Activated CD8-positive, alpha-beta memory T cell treated with anti-CD3 and anti-CD28 coated beads, Interleukin-2, amount 50 U/mL, for 1 hour (primary cell): ENCODE data around the gene CEMIP2.

ENCODE experiments used
- DNase-seq: peaks from one replicate; pipeline ENCODE4 v3.0.0-alpha.2; 2020; ENCODE audit errors: extremely low read depth

CEMIP2 gene

DNA sequence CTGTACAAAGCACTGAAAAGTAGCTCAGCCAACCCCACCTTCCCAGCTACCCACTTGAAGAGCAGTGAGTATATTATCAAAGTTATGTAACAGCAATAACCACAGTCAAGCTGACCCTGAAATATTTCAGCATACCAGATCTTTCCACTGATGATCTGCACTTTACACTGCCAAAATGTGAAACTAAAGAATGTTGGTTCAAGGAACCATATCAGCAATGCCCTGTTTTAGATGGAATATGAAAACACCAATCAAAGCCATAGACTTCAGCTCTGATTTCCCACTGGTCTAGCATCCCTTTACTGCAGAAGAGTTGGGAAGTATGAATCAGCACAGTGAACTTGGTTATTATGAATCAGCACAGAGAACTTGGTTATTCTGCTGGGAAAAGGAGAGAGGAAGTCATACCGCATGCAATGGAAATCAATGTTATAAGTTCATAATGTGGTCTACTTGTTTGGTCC, 20.0 kb downstream of the CEMIP2 start:
- DNase-seq, result no peak

DNA sequence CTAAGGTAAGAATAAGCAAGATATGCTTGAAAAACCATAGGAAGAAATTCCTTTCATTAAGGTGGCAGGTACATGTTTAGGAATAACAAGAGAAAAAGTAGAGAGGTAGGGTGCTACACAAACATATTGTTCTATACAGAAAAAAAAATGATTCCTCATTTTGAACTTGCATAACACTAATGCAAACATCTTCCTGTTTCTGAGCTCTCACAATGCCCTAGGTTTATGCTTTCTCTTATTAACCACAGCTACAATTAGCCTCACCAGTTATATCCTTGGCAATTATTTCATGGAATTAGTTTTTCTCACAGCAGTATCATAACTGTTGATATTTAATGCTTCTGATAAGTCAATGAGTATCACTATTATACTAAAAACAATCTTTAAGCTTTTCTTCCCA, 20.7 kb downstream of the CEMIP2 start:
- no peak for DNase-seq

DNA sequence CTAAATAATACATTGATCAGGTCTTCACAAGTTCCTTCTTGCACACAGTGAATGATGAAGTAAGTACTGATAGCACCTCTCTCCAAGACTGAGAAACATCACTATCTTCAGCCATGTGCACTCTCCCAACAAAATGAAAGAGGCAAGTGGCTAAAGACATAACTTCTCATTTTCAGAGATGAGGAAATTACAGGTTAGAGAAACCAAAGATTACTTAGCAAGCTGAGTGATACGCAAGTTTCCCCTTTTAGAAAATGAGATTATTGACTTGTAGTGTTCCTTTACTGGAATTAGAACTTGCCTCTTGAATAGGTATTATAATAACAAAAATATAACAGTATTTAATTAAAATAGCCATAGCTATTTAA, 21.6 kb downstream of the CEMIP2 start:
- DNase-seq, result no peak

DNA sequence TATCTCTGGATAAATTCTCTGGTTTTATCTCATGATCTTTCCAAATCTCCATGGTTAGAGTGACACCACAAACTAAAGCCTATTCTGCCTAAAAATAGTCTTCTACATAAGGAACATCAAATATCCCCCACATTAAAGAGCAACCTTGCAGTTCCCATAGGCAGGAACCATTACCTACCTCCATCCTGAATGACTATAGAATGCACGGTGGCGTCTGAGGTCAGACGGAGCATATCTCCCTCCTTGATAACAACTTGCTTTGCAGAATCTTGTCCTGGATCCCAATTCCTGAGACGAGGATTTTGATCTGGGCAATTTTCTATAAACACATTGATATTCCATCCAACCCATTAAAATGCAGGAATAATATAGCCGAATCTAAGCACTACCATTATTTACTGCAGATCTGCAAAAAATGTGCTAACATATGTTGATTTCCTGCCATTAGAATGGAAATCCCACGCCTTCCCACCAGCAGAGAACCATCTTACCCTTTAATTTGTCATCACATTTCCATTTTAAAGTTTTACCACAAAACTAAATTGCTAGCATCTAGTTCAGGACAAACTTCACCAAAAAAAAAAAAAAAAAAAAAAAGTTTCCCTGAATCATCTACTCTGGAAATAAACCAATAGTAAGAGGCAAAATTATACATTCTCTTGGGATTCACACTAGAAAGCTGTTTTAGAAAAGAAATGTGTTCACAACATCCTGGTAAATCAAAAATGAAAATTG, 22.1 kb downstream of the CEMIP2 start:
- DNase-seq, result no peak

DNA sequence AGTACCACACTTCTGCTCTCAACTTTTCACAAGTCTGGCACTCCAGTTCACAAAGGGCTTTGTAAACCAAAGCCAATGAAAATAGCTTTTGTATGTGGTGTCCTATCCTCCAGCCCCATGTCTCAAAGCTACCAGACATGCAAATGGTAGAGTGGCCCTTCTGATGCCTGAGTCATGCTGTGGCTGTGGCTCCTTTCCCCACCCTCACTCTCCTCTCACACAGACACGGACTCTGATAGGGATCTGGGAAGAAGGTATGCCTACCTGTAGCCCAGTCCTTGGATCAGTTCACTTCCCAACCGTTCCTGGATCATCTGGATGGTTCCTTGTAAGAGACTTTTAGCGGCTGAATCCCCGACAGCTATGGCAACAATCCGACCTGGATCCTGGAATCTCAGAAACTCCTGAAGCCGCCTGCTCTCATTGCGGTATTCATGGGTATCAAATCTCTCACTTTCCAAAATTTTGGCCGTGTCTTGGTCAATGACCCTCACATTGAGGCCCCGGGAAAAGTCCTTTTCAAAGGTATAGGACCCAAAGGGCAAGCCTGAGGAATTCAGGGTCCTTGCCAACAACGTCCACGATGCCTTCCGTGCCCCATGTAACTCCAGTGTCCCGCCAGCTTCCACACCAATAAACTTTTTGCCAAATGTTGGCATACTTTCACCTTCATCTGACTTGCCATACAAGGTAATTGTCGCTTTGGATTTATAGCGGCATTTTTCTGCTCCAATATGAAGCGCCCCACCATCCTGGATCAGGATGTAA, 23.4 kb downstream of the CEMIP2 start:
- DNase-seq, result no peak

DNA sequence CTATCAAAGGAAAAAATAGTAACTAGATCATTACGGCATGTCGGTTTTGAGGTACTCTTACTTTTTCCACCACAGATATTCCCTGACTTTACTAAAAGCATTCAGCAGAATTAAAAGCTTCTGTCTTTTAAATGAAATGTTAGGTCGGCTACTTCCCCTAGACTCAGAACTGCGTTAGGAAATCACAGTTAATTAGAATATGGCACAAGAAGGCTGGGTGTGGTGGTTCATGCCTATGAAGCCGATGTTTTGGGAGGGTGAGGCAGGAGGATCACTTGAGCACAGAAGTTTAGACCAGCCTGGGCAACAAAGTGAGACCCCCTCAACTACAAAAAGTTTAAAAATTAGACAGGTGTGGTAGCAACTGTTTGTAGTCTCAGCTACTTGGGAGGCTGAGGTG, 24.4 kb downstream of the CEMIP2 start:
- no peak for DNase-seq

DNA sequence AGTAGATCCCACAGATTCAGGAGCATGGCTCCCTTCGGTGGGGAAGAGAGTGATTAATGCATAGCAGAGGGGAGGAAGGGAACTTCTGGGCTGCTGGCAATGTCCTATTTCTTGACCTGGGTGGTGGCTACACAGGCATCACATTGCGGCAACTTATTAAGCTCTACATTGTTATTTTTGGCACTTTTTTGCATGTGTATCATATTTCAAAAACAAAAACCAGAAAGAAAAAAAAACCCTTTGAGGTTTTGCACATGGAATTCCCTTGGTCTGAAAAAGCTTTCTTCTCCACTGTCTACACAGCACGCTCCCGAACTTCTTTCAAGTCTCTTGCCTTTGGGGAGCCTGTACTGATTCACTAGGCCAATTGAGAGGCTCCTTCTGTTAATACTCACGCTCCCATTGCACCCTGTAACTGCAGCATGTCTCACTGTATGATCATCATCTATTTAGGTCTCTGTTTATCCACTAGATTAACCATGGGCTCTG, 25.1 kb downstream of the CEMIP2 start:
- no peak for DNase-seq

DNA sequence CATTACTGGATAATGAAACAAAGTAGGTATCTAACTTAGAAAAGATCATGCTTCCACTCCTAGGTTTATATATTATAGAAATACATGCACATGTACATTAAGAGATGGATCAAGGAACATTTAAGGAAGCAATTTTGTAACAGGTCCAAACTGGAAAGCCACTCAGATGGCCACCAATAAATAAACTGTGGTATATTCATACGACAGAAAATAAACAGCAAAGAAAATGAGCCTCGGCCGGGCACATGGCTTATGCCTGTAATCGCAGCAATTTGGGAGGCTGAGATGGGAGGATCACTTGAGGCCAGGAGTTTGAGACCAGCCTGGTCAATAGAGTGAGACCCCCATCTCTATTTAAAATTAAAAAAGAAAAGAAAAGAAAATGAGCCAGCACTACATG, 25.6 kb downstream of the CEMIP2 start:
- DNase-seq, result no peak

DNA sequence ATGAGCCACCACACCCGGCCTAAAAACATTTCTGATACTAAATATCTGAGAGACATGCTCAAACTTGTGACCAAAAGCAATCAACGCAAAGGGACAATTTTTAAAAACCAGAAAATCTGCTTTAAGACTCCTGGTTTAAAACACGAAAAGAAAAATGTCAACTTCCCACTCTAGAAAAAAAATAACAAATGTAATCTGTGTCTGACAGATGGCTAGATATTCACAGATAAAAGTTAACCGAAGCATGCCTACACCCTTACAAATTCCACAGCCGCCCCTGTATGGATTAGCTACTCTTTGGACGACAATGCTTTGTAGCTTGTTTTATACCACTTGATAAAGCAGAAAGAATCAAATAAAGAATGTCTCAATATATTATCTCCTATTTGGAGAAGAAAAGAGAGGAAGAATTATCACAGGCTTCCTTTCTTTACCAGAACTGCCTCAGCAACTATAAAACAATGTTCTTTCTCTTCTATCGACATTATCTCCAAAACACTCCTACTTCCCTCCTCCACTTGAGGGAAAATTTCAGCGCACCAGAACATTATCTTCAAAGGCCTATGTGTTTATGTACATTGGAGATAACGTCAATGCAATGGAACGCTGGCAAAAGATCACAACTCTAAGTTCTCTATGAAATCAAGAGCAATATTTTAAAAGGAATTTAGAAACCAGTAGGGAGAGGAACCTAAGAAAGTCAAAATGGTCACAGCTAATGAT, 26.2 kb downstream of the CEMIP2 start:
- no peak for DNase-seq

DNA sequence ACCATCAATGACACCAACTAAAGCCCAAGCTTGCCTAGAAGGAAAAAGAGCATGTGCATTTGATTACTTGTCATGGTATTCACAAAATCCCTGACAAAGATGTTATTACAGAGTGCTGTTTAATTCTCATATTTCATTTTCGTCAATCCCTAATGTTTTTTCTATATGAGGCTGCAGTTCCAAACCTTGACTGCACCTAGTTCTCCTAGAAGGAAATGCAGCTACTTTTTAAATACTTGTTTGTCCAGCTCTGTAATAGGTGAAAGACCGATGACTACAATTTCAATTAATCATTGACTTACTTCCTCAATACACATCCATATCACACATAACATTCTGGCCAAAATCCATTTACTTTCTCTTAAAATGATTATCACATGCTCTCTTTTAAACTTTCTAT, 28.1 kb downstream of the CEMIP2 start:
- no peak for DNase-seq

DNA sequence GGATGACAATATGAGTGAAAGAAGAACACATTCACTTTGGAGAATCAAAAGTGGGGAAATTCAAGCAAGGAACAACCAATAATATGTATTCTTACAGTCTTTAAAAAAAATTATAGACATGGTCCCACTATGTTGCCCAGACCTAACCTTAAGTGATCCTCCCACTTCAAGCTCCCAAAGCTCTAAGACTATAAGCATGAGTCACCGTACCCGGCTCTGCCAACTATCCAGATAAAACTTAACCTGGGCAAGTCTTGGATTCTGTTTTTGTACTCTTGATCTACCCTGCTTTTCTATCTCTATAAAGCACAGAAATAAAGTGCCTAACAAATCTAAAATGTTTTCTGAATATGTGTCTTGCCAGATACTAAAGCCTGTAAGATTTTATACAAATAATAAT, 30.9 kb downstream of the CEMIP2 start:
- DNase-seq, result no peak

DNA sequence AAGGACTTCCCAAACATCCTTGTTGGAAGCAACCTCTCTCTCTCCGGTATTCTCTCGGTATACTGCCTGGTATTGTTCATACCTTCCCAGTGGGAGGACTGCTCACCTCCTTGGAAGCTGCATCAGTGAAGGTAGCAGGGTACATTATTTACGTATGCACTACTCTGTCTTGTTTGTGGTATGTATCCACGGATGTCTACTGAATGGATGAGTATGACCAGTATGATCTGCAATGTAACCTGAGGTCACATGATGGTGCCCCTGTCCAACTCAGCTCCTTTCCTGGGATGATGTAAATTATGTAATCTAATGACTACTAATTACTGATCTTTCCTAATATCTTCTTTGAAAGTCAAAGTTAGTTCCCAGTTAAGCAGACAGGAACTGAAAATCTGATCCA, 32.1 kb downstream of the CEMIP2 start:
- DNase-seq, result no peak

DNA sequence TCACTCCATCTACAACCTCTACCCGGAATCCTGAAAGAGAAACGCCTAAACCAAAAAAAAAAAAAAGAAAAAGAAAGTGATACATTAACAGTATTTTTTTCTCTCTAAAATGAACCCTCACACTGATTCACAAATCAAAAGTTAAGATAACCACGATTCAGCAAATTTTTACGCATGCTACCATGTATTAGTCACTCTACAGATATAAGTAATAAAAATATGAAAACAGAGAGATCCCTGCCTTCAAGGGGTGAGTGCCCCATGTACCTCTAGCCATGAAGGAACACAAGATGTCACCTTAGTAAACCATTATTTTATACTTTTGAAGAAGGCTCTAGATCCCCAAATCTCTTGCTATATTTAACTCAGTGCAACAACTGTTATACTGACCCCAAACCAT, 33.4 kb downstream of the CEMIP2 start:
- no peak for DNase-seq

DNA sequence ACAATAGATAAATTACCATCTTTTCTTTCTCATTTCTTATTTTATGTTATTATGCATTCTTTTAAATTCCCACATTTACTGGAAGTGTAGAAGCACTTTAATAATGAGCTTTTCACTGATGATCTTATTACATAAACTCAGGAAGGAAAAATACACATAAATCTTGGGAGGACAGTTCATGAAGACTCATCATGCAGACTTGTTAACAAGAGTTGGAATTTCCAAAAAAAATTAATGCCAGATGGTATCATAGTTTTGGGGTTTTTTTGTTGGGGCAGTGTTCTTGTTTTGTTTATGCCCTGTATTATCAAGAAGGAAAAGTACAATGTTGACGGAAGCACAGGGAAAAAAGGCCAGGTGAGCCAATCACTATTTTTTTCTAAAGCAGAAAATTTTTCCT, 35.1 kb downstream of the CEMIP2 start:
- no peak for DNase-seq

DNA sequence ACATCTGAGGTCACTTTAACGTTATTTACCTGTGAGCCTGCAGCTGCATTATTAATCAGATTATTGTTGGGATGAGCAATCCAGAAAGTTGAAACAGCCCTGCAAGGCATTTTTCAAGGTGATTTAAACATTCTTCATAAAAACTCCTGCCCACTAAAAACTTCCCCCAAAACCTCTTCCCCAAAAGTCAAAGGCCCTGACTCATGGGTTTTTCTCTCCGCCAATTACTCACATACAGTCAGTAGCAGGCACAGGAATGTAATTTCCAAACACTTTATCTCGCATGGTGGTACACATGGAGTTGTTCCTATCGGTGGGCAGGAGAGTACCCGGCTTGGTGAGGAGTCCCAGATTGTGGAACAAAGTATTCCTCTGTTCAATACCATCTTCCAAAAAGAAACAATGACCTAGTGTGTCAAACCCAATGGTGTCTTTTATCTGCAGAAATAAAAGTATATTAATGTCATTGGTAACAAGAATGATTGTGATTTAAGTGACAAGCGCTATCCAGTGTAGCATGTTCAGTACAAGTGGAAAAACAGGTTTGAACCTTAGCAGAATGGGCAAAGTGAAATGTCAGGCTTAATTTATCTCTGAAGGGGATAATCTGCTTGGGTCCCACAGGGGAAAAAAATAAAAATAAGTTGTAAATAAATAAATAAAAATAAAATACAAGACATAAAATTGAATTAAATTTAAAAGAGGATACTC, 38.3 kb downstream of the CEMIP2 start:
- DNase-seq, result no peak

DNA sequence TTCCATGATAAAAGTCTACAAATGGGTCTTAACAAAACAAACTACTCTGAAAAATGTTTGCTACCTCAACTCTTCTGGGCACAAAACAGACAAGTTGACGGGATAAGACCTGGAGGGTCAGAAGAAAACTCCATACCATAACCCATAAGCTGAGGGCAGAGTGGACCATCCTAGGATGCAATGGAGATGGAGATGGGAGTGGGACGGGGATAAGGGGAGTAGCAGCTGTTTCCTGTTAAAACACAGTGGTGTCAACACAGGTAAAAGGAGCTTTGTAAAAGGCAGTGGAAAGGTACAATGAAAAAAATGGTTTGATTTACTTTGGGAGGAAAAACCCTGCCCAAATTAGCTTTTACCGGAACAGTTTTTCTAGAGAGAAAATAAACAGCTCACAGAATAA, 41.6 kb downstream of the CEMIP2 start:
- no peak for DNase-seq

DNA sequence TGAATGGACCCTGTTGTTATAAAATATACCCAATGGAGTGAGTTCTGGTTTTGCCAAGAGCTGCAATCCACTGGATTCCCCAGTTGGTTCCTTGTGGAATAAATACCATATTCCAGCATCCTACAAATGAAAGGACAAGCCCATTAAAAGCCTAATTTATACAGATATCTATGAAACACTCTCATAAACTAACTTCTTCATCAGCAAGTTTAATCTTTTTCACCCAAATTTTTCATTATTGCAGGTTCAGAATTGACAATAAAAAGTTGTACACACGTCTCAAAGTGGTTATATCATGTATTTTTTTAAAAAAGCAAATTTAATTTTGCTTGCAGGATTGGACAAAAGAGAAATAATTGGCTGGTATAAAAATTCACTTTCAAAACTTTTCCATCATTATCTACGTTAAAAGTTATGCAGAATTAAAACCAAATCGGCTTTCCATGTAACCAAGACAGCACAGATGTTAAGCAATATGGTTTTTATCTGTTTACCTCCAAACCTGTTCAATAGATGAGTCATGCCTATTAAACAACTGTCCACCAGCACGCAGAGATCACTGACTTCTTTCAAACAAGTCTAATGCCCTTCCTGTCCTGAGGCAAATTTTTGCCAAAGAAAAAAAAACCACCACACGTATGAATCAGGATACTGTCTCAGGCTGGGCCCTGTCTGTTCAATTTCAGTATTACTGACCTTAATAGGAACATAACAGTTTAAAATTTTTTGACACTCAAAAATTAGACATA, 42.5 kb downstream of the CEMIP2 start:
- DNase-seq, result no peak

DNA sequence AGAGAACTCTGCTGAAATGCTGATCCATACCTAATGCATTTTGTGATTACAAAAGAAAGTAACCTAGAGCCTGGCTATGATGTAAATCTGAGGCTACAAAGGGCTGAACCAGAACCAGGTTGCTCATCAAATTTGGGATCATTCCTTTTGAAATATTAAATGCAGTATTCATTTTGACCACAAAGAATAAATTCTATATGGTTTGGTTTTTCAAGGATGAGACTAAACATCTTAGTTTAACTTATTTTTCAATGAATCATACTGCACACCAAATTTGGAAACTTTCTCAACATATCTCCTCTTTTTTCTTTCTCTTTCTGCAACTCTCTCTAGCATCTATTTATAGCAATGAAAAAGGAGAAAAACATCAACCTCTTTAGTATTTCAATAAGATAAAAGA, 46.5 kb downstream of the CEMIP2 start:
- DNase-seq, result no peak

DNA sequence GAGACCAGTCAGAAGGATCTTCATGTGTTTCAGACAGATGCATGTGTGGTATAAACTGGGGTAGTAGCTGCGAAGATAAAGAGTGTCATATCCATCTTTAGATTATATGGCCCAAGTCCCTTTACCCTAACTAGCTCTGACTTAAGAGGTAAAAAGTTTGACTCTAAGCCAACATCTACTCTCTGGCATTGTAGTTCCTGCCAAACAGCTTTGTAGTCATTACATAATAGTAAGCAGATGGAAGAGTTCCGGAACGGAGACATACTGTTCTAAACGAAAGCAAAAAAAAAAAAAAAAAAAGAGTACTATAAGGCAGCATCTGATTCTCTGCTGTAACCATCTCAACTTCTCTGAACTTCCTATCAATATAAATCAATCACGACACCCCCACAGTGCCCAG, 48.8 kb downstream of the CEMIP2 start:
- no peak for DNase-seq

DNA sequence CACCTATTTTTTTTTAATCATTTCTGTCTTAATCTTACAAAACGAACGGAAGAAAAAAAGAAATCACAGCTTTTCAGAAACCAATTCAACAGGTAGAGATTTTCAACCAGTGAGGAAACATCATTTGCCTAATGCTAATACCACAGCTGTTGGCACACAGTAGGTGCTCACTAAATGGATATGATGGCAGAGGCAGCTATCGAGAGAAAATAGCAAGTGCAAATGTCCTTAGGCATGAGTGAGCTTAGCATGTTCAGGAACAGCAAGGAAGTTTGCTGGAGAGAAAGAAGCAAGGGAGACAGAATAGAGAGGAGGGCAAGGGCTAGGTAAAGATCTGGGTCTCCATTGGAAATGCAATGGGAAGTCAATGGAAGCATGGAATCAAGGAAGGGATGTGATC, 49.2 kb downstream of the CEMIP2 start:
- no peak for DNase-seq

DNA sequence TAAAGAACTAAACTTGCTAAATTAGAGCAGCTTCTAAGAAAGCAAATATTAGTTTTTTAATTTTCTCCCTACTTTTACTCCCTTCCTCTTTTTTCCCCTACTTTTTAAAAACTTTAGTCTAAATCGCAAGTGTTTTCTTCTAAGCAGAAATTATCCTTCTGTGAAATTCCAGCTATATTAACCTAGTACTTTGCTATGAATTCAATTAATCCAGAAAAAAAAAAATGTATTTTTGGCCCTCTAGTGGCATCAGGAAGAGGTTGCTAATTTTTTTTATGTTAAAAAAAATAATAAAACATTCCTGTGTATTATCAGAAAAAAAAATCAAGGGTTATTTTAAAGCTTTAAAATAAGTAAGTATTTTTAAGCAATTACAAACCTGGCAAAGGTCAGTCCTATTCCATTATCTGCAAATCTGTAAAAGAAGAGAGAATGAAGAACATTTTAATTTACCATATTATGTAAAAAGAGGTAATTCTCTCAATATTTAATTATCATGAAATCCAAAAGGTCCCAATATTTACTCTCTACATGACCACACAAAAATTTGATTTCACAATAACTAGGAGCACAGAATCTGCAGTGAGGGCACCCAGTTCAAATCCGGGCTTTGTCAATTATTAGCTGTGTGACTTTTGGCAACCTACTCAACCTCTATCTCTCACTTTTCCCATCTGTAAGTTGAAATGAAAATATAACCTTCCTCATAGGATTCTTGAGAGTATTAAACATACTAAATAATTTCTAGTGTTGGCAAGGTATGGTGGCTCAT, 52.0 kb downstream of the CEMIP2 start:
- no peak for DNase-seq
